ENCODE results near the gene SPTBN1.

GRCh38 chr2:54456612-54457322, 640 bp downstream of the SPTBN1 start:
- TF ChIP-seq ESRRA (IDR thresholded peaks at IDR 0.05; ENCODE audit: borderline replicate concordance, low read length) (no peak), CTCF (IDR thresholded peaks at IDR 0.05) (no peak), E2F6 (IDR thresholded peaks at IDR 0.05; ENCODE audit: borderline replicate concordance, low read depth) (no peak), ZC3H11A (IDR thresholded peaks at IDR 0.05) (no peak), POLR2A (IDR thresholded peaks at IDR 0.05; ENCODE audit: low read length) (no peak; the same call in 1 of the 2 replicates), ZSCAN20 (CRISPR knock-in tag; IDR thresholded peaks at IDR 0.05) (no peak), RNF2 (IDR thresholded peaks at IDR 0.05; ENCODE audit: borderline replicate concordance, low read depth) (no peak), SREBF2 (IDR thresholded peaks at IDR 0.05) (no peak), EP300 (IDR thresholded peaks at IDR 0.05) (no peak), MAFK (IDR thresholded peaks at IDR 0.05; ENCODE audit: partially characterized antibody) (no peak), SMC3 (IDR thresholded peaks at IDR 0.05) (no peak; the same call in 2 of the 3 replicates), CEBPB (IDR thresholded peaks at IDR 0.05) (no peak), REST (IDR thresholded peaks at IDR 0.05) (no peak)
